ENCODE results near the gene CARD10. TPM values are rescaled to one million over a fixed set of nuclear protein-coding genes. Genes with fewer than 3 reads are reported as not detected.
A peak's percentile ranks its signal among the peaks of the same experiment; 100 is the strongest.
"Not testable (repeated sequence)": the region's sequence is repeated elsewhere in the genome, so short reads cannot be mapped to it uniquely, and the experiment has no call there.

The CARD10 gene
- total RNA-seq, 2 donors from 2014 or later: 0.09 to 0.51 TPM

DNA sequence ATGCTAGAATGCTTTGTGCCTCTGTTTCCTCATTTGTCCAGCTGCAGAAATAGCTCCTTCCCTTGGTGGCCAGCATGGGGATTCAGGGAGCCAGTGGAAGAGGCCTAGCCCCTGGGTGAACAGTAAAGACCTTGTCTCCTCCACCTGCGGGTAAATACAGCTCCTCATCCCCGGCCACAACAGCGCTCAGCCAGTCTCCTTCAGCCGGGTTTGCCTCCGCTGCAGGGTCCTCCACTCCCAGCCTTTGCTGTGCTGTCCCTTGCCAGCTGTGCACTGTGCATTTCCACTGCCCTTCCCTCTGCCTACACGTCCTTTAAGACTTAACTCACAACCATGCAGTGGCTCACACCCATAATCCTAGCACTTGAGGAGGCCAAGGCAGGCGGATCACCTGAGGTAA, 39.6 kb upstream of the CARD10 start:
- no peak for DNase-seq (ENCODE audit: low spot score in 2 of 2)
- no peak for ATAC-seq
- Mint-ChIP-seq H3K27ac (no peak overlapping the region), H3K9me3 (no peaks in the 10 kb centered on the region), H3K36me3 (peaks cover 0 to 8% of the 10 kb centered on the region in 2 donors)

DNA sequence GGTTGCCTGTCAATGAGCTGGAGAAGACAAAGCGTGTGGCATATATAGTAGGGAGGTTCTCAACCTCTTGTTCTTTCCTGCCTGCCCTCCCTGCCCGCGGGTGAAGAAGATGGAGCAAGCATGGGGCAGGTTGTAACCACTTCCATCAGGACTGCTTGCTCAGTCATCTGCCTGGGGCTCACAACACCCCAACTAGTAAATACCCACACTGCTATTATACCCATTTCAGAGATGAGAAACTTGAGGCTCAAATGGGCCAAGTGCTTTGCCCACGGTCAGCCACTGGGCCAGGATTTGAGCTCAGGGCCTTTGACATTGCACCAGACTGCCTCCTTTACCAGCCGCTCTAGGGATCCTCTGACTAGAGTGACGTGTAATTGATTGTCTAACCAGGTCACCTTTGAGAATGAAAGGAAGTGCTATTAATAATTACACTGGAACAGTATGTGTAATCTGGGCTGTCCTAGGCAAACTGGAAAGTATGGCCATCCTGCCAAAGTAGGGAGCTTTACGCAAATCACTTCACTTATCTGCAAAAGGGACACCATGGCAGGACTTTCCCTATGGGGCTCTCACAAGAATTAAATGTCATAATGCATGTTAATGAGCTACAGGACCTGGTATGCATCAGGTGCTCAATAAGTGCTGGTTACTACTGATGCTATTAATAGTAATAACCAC, 38.2 kb upstream of the CARD10 start:
- no peak for ATAC-seq
- Mint-ChIP-seq H3K9me3 (no peaks in the 10 kb centered on the region), H3K27ac (no peak overlapping the region), H3K36me3 (peaks cover 0 to 8% of the 10 kb centered on the region in 2 donors)
- no peak for DNase-seq (ENCODE audit: low spot score in 2 of 2)

DNA sequence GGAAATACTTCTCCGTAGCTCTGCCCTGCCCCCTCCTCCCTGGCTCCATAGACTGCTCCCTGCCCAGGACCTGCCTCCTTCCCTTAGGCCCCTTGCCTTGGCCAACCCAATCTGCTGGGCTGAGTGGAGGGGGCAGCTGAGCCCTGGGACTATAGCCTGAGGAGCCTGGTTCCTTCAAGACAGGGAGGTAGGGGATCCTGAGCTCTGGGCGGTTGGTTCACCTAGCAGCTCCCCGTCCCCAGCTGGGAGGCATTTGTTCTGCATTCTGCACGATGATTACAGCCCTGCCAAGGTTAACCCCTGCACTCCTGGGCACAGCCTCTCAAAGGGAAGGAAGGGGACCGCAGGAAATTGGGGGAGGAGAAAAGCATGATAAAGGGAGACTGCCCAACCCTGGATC, 37.5 kb upstream of the CARD10 start:
- ATAC-seq: no peak
- H3K9me3 Mint-ChIP-seq: no peaks in the 10 kb centered on the region
- no peak overlapping the region for H3K27ac Mint-ChIP-seq
- DNase-seq (ENCODE audit: low spot score in 2 of 2): no peak
- peaks cover 0 to 5% of the 10 kb centered on the region in 2 donors for H3K36me3 Mint-ChIP-seq

DNA sequence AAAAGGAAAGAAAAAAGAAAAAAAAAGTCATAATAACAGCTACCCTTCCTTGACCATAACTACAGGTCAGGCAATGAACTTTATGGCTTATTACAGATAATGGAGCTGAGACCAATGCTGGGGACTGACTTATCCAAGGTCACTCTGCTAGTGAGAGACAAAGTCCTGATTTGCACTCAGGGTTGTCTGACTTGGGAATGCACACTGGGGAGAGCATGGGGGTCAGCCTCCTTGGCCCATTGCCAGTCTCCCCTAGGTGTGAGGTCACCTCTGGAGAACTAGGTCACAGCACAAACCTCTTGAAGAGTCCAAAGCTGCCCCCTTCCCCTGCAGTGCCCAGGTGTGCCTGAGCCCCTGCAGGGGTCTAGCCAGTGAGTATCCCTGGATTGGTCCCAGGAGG, 35.8 kb upstream of the CARD10 start:
- Mint-ChIP-seq H3K9me3 (no peaks in the 10 kb centered on the region), H3K36me3 (no peaks in the 10 kb centered on the region), H3K27ac (no peak overlapping the region)
- no peak for ATAC-seq
- DNase-seq (ENCODE audit: low spot score in 2 of 2): no peak

DNA sequence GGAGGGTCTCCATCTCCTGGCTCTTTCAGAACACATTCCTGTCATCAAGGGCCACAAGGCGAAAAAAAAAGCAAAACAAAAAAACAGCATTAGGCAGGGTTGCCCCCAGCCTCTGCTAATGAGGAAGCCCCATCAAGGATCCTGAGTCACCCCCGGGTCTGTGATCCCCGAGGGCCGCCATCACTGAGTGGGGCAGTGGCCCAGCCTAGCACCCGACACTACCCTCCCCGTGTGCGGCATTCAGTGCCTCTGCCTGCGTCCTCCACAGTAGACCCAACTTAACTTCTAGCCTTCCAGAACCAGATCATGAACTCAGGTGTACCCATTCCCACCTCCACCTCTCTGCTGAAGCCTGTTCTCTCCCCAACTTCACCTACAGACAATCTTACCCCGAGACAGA, 34.5 kb upstream of the CARD10 start:
- ATAC-seq (no peak), DNase-seq (ENCODE audit: low spot score in 2 of 2) (no peak)
- Mint-ChIP-seq H3K36me3 (no peaks in the 10 kb centered on the region), H3K27ac (no peak overlapping the region), H3K9me3 (no peaks in the 10 kb centered on the region)

DNA sequence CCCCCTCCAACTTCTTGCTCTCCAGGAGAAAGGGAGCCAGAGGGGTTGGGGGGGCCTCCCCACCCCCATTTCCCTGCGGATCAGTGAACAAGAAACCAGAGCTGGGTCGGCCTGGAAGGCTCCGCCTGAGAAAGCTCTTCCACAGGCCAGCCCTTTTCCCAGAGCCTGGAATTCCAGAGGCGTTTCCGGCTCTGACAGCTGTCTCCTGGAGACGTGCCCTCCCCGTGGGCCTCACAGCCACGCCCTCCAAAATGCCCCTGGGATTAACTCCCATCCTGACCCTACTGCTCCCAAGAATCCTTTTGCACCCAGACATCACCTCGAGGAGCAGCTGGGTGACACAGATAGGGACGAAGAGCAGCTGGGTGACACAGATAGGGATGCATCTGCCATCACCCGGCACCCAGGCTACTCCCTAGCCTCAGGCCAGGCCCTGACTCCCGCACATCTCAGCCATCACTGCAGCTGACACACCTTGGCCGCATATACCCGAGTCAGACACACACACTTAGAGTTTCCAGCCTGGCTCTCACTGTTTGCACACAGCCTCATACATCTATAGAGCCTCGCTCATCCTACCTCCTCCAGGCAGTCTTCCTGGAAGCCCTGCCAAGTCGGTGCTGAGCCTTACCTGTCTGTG, 33.4 kb upstream of the CARD10 start:
- Mint-ChIP-seq H3K36me3 (no peaks in the 10 kb centered on the region), H3K27ac (no peak overlapping the region), H3K9me3 (no peaks in the 10 kb centered on the region)
- DNase-seq (ENCODE audit: low spot score in 2 of 2) (no peak), ATAC-seq (no peak)

DNA sequence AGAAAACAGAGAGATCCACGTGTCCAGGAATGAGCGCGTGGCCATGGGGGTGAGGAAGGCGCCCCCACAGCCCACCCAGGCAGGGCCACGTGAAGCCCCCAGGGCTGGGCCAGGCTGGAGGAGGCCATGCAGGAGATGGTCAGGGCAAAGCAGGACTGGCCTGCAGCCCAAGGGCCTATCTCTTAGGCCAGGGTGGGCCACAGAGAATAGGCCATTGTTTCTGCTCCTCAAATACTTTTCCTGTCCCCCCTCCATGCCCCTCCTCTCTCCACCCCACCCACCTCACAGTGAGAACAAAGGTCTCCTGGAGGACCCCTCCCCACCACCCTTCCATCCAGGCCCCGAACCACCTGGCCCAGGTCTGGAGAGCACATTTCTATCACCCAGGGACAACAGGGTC, 32.8 kb upstream of the CARD10 start:
- H3K9me3 Mint-ChIP-seq: no peaks in the 10 kb centered on the region
- no peak overlapping the region for H3K27ac Mint-ChIP-seq
- no peaks in the 10 kb centered on the region for H3K36me3 Mint-ChIP-seq
- DNase-seq (ENCODE audit: low spot score in 2 of 2) (no peak), ATAC-seq (no peak)

DNA sequence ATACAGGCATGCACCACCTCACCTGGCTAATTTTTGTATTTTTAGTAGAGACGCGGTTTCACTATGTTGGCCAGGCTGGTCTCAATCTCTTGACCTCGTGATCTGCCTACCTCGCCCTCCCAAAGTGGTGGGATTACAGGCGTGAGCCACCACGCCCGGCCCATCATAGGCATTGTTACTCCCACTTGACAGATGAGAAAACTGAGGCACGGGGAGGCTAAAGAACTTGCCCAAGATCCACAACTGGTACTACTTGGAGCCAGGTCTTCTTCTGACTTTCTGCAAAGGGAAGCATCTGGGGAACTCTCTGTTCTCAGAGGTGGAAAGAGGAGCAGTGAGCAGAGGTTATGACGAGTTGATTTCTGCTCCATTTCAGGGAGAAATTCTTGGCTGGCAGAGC, 31.7 kb upstream of the CARD10 start:
- not testable (repeated sequence) for DNase-seq (ENCODE audit: low spot score in 2 of 2); H3K36me3 Mint-ChIP-seq; H3K27ac Mint-ChIP-seq; H3K9me3 Mint-ChIP-seq; ATAC-seq

DNA sequence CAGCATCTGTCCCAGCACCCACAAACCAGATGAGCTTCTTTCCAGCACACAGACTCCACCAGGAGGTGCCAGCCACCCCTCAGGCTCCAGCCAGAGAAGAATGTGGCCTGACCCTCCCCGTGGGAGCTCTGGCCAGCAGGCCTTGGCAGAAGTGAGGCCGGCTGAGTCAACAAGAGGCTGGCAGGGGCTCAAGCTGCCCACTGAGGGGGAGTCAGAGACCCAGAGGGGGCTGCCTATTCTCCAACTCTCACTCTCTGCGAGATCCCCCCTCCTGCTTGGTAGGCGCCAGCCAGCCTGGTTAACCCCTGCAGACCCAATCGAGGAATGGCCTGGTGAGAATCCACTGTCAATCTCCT, 30.5 kb upstream of the CARD10 start:
- no peaks in the 10 kb centered on the region for H3K36me3 Mint-ChIP-seq
- ATAC-seq: no peak

DNA sequence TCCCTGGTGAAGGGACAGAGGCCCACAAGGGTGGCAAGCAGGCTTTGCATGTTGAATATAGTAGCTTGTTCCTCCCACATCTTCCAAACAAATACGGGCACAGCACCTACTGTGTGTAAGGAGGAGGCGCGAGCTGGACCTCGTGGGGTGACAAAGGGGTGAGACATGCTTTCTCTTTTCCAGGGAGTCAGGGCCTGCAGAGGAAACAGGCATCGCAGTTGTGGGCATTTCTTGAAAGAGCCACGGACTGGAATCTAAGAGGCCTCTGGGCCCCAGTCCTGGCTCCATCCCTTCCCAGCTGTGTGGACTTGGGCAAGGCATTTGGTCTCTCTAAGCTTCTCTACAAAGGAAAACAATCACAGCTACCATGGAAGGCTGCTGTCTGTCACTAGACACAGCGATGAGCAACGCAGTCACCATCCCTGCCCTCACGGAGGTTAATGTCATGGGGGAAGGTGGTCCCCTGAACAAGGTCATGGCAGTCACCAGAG, 28.1 kb upstream of the CARD10 start:
- no peak for ATAC-seq
- H3K27ac Mint-ChIP-seq: no peak overlapping the region
- no peaks in the 10 kb centered on the region for H3K9me3 Mint-ChIP-seq

More for the DNA sequence above, 30.5 kb upstream of the CARD10 start:
- no peaks in the 10 kb centered on the region for H3K9me3 Mint-ChIP-seq
- DNase-seq (ENCODE audit: low spot score in 2 of 2): no peak
- H3K27ac Mint-ChIP-seq: no peak overlapping the region

DNA sequence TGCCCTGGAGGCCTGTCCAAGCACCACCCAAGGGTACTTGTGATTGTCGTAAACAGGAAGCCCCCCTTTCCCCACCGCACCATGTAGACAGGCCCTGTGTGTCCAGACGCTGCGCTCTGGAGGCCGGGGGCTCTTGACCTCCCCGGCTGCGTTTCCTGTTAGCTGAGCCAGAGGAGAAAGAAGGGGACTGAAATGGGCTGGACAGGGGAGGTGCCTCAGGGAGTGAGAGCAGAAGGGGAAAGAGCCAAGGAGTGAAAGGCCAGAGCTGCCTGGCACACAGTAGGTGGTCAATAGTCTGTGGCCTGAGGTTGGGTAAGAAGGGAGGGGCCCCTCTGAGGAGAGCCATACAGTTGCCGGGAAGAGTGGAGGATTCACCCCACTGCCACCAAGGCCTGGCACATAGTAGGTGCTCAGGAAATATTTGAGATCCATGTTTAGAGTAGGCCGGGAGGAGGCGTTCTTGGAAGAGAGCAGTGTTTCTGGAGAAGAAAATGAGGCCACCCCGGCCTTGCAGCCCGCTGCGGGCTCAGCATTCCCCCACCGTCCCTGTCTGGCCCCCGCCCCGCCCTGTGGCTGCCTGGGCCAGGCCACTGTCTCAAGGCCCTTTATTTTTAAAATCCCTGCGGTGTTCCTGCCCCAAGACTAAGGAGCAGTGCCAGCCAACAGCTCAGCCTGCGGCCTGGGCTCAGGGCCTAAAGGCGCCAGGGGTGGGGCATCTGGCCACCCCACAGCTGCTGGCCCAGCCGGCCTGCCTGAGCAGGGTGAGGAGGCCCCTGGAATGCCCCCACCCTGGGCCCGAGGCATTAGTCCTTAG, 27.4 kb upstream of the CARD10 start:
- Mint-ChIP-seq H3K9me3 (no peaks in the 10 kb centered on the region), H3K36me3 (no peaks in the 10 kb centered on the region), H3K27ac (peak overlapping the region in 1 of 2 donors; percentile 24)
- no peak for DNase-seq (ENCODE audit: low spot score in 2 of 2)
- ATAC-seq: no peak

More for the DNA sequence above, 28.1 kb upstream of the CARD10 start:
- no peak for DNase-seq (ENCODE audit: low spot score in 2 of 2)
- no peaks in the 10 kb centered on the region for H3K36me3 Mint-ChIP-seq

DNA sequence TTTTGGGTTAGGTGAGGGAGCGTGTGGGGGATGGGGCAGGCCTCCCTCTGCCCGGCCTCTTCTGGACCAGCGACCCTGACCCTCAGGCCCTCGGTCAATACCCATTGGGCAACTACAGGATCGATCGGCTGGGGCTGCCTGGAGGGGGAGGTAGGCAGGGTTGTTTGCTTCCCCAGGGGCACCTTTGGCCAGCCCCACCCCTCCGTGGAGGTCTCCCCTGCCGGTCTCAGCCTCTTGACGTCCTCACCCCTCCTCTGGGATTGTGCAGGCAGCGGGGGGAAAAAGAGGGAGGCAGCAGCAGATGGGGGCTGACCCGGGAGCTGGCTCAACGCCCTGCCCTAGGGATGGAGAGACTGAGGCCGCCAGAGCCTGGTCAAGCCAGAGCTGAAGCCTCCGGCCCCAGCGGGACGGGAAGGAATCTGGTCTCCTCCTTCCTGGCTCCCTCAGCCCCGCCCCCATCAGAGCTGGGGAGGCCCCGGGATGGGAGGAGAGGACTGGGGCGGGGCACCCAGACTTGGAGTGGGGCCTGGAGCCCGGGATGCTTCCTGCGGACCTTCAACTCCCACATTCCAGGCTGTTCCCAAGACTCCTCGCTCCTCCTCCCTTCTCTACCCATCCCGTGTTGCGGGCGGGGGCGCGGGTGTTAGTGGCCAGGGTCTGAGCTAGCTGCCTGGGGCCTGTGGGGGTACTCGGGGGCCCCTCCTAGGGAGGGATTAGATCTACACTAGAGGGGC, 26.7 kb upstream of the CARD10 start:
- DNase-seq (ENCODE audit: low spot score in 2 of 2): no peak
- Mint-ChIP-seq H3K36me3 (no peaks in the 10 kb centered on the region), H3K9me3 (no peaks in the 10 kb centered on the region), H3K27ac (peak overlapping the region in 1 of 2 donors; percentile 54)
- ATAC-seq: no peak

DNA sequence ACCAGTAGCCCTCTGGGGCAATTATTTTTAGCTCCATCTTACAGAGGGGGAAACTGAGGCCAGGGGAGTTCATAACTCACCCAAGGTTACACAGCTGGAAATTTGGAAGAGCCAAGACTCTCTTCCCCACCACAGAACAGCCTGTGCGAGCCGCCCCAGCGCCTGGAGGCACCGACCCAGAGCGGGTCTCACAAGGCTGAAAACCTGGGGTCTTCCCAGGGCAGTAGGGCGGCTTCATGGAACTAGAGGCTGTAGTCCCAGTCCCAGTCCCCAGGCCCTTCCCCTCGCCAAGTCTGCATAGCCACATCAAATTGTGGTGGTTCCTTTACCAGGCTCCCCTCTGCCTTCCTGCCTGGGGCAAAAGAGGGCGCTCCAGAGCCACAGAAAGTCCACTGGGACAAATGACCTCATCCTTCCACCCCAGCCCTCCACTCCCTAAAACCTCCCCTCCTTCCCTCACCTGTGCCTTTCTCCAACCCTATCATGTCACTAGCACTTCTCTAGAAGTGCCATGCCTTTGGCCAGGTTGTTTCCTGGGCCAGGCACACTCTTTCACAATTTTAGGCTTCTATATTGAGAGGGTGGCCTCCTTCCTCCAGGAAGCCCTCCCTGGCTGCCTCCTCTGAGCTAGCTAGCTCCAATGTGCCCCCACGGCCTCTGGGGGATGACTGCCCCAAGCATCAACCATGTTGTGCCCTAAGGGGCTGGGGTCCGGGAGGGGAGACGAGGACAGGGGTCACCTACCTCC, 25.9 kb upstream of the CARD10 start:
- ATAC-seq (peak; percentile 43 to 73), DNase-seq (ENCODE audit: low spot score in 2 of 2) (peak in 1 of 2 donors; percentile 71)
- Mint-ChIP-seq H3K27ac (peak overlapping the region; percentile 54 to 76), H3K36me3 (no peaks in the 10 kb centered on the region), H3K9me3 (no peaks in the 10 kb centered on the region)

DNA sequence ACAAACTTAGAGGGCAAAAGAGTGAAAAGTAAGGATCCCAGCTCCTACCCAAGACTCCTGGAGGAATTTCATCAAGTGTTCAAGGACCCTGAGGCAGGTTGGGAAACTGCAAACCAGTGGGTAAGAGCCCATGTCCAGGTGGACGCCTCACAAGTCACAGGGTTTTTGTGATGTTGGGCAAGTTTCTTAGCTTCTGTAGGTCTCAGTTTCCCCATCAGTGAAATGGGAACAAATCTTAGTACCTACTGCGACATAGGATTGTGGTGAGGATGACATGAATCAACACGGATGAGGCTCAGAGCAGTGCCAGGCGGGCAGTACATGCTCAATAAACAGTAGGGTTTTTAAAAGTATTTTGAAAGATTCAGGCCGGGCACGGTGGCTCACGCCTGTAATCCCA, 23.7 kb upstream of the CARD10 start:
- no peaks in the 10 kb centered on the region for H3K36me3 Mint-ChIP-seq
- H3K9me3 Mint-ChIP-seq: no peaks in the 10 kb centered on the region
- DNase-seq (ENCODE audit: low spot score in 2 of 2) (no peak), ATAC-seq (no peak)
- H3K27ac Mint-ChIP-seq: no peak overlapping the region

DNA sequence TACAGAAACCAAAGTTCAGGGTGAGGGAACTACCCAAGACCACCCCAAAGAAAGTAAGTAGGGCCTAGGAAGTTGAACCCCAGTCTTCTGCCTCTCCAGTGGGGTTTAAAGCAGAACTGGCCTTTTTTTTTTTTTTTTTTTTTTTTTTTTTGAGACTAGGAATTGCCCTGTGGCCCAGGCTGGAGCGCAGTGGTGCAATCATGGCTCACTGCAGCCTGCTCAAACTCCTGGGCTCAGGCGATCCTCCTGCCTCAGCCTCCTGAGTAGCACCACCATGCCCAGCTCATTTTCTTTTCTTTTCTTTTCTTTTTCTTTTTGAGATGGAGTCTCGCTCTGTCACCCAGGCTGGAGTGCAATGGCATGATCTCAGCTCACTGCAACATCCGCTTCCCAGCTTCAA, 23.2 kb upstream of the CARD10 start:
- not testable (repeated sequence) for DNase-seq (ENCODE audit: low spot score in 2 of 2); ATAC-seq; H3K9me3 Mint-ChIP-seq; H3K36me3 Mint-ChIP-seq
- H3K27ac Mint-ChIP-seq: peak overlapping the region in 1 of 2 donors; percentile 52

DNA sequence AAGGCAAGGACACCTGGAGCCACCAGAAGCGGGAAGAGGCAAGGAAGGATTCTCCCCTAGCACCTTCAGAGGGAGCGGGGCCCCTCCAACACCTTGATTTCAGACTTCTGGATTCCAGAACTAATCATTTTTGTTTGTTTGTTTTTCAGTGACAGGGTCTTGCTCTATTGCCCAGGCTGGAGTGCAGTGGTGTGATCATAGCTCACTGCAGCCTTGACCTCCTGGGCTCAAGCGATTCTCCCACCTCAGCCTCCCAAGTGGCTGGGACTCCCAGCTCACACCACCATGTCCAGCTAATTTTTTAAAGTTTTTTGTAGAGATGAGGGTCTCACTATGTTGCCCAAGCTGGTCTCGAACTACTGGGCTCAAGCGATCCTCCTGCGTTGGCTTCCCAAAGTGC, 20.6 kb upstream of the CARD10 start:
- H3K36me3 Mint-ChIP-seq; ATAC-seq; H3K27ac Mint-ChIP-seq; H3K9me3 Mint-ChIP-seq; DNase-seq (ENCODE audit: low spot score in 2 of 2): not testable (repeated sequence)

All from activated naive CD4-positive, alpha-beta T cell treated with anti-CD3 and anti-CD28 coated beads, Interleukin-2, amount 50 U/mL, for 72 hours (primary cell).